Neural progenitor cell (in vitro differentiated cells): Measurements from ENCODE around the gene THSD4. TPM values are rescaled to one million over a fixed set of nuclear protein-coding genes. Genes with fewer than 3 reads are reported as not detected.
A peak's percentile ranks its signal among the peaks of the same experiment; 100 is the strongest.

Experiments used
- DNase-seq: peaks from one replicate; pipeline ENCODE4 v3.0.0-alpha.2; 2016; ENCODE audit warnings: low spot score
- H2AFZ ChIP-seq: fragments of 200-600 bp; sonication (generic); replicated peaks from 2 replicates; pipeline ENCODE4 v1.6.1; 2016; ENCODE audit warnings: antibody characterized with exemption
- H3F3A ChIP-seq: fragments of 200-600 bp; sonication (generic); 2 replicates; pipeline ENCODE4 v1.6.1; 2016; ENCODE audit warnings: antibody characterized with exemption, low read depth
- H3K27ac ChIP-seq: fragments of 200-600 bp; sonication (generic); 2 replicates; pipeline ENCODE4 v1.5.1; 2016; ENCODE audit warnings: mild to moderate bottlenecking
- H3K27me3 ChIP-seq: fragments of 200-600 bp; sonication (generic); 2 replicates; pipeline ENCODE4 v1.6.1; 2016; ENCODE audit warnings: mild to moderate bottlenecking, moderate library complexity
- H3K36me3 ChIP-seq: fragments of 200-600 bp; sonication (generic); 2 replicates; pipeline ENCODE4 v1.5.1; 2016
- H3K4me1 ChIP-seq: fragments of 200-600 bp; sonication (generic); 2 replicates; pipeline ENCODE4 v1.6.1; 2016; ENCODE audit warnings: mixed run types
- H3K4me2 ChIP-seq: fragments of 200-600 bp; sonication (generic); 2 replicates; pipeline ENCODE4 v1.6.1; 2016
- H3K4me3 ChIP-seq: fragments of 200-600 bp; sonication (generic); 2 replicates; pipeline ENCODE4 v1.5.1; 2016
- H3K79me2 ChIP-seq: fragments of 200-600 bp; sonication (generic); 2 replicates; pipeline ENCODE4 v1.6.1; 2016; ENCODE audit warnings: low read depth
- H3K9ac ChIP-seq: fragments of 200-600 bp; sonication (generic); 2 replicates; pipeline ENCODE4 v1.6.1; 2016
- H3K9me3 ChIP-seq: fragments of 200-600 bp; sonication (generic); 2 replicates; pipeline ENCODE4 v1.5.1; 2016; ENCODE audit warnings: low read depth
- H4K20me1 ChIP-seq: fragments of 200-600 bp; sonication (generic); 2 replicates; pipeline ENCODE4 v1.6.1; 2016; ENCODE audit warnings: low read depth
- H3K27ac Mint-ChIP-seq: 3 replicates; pipeline ENCODE4 v1.8.0; 2021; ENCODE audit warnings: mixed read lengths
- H3K27me3 Mint-ChIP-seq: 2 replicates; pipeline ENCODE4 v1.8.0; 2022; ENCODE audit warnings: low read depth, mild to moderate bottlenecking, inconsistent platforms, moderate library complexity, mixed read lengths; ENCODE audit not compliant: insufficient read depth
- H3K36me3 Mint-ChIP-seq: 3 replicates; pipeline ENCODE4 v1.8.0; 2021; ENCODE audit warnings: mixed read lengths
- H3K4me1 Mint-ChIP-seq: 3 replicates; pipeline ENCODE4 v1.8.0; 2021; ENCODE audit warnings: mixed read lengths
- H3K4me3 Mint-ChIP-seq: 3 replicates; pipeline ENCODE4 v1.8.0; 2021; ENCODE audit warnings: mild to moderate bottlenecking, moderate library complexity, mixed read lengths
- H3K9me3 Mint-ChIP-seq: 3 replicates; pipeline ENCODE4 v1.8.0; 2020; ENCODE audit warnings: mixed read lengths
- CTCF ChIP-seq: fragments of 200-600 bp; sonication (generic); IDR thresholded peaks from 2 replicates; pipeline ENCODE4 v1.5.1; 2017; ENCODE audit warnings: antibody characterized with exemption, mild to moderate bottlenecking
- EZH2 ChIP-seq: fragments of 200-600 bp; sonication (generic); IDR thresholded peaks from 2 replicates; pipeline ENCODE4 v1.6.1; 2017; ENCODE audit warnings: antibody characterized with exemption, mild to moderate bottlenecking, moderate library complexity
- EZH2phosphoT487 ChIP-seq: fragments of 200-600 bp; sonication (generic); IDR thresholded peaks from 2 replicates; pipeline ENCODE4 v1.6.1; 2017; ENCODE audit warnings: antibody characterized with exemption
- total RNA-seq: library from RNA; depleted of rRNA; stranded (reverse); fragments of >200 nt; gene quantifications from 2 replicates; pipeline ENCODE4 v1.2.3, GENCODE V29; 2015; ENCODE audit warnings: low replicate concordance

Gene THSD4
- total RNA-seq, 1 donor from 2014 or later: 2.4 TPM

GRCh38 chr15:71597637-71598036, 482.4 kb downstream of the THSD4 start:
- H3K27me3 Mint-ChIP-seq: no peaks in the 10 kb centered on the region
- Histone ChIP-seq H3K79me2 (no peaks in the 10 kb centered on the region), H3K27ac (no peak overlapping the region), H3K27me3 (no peaks in the 10 kb centered on the region), H3F3A (no peaks in the 10 kb centered on the region), H3K4me2 (no peak overlapping the region), H4K20me1 (no peaks in the 10 kb centered on the region), H2AFZ (no peak overlapping the region), H3K36me3 (no peaks in the 10 kb centered on the region), H3K4me1 (peaks cover 18% of the 10 kb centered on the region), H3K4me3 (no peak overlapping the region), H3K9ac (no peak overlapping the region), H3K9me3 (no peaks in the 10 kb centered on the region)
- peaks cover 10% of the 10 kb centered on the region for H3K9me3 Mint-ChIP-seq
- no peak overlapping the region for H3K27ac Mint-ChIP-seq
- DNase-seq: no peak
- peaks cover 17% of the 10 kb centered on the region for H3K4me1 Mint-ChIP-seq
- peaks cover 2% of the 10 kb centered on the region for H3K36me3 Mint-ChIP-seq
- TF ChIP-seq CTCF (no peak), EZH2phosphoT487 (no peak), EZH2 (no peak)
- no peak overlapping the region for H3K4me3 Mint-ChIP-seq

GRCh38 chr15:71598741-71599140, 483.5 kb downstream of the THSD4 start:
- no peak overlapping the region for H3K4me2 ChIP-seq
- TF ChIP-seq EZH2phosphoT487 (no peak), CTCF (no peak), EZH2 (no peak)
- no peaks in the 10 kb centered on the region for H3K9me3 ChIP-seq
- Mint-ChIP-seq H3K27ac (no peak overlapping the region), H3K9me3 (peaks cover 10% of the 10 kb centered on the region), H3K4me3 (no peak overlapping the region), H3K4me1 (peaks cover 17% of the 10 kb centered on the region), H3K36me3 (peaks cover 2% of the 10 kb centered on the region), H3K27me3 (no peaks in the 10 kb centered on the region)
- no peaks in the 10 kb centered on the region for H3K27me3 ChIP-seq
- no peak overlapping the region for H2AFZ ChIP-seq
- H3K4me1 ChIP-seq: peaks cover 18% of the 10 kb centered on the region
- no peaks in the 10 kb centered on the region for H3K36me3 ChIP-seq
- no peak for DNase-seq
- no peaks in the 10 kb centered on the region for H4K20me1 ChIP-seq
- H3F3A ChIP-seq: no peaks in the 10 kb centered on the region
- H3K27ac ChIP-seq: no peak overlapping the region
- H3K79me2 ChIP-seq: no peaks in the 10 kb centered on the region
- H3K4me3 ChIP-seq: no peak overlapping the region
- no peak overlapping the region for H3K9ac ChIP-seq

- no peak overlapping the region for H3K4me3 ChIP-seq
- no peak for DNase-seq
- no peaks in the 10 kb centered on the region for H4K20me1 ChIP-seq
- TF ChIP-seq EZH2 (no peak), EZH2phosphoT487 (no peak)
- H3F3A ChIP-seq: no peaks in the 10 kb centered on the region
- H3K27ac ChIP-seq: no peak overlapping the region
- Mint-ChIP-seq H3K27me3 (no peaks in the 10 kb centered on the region), H3K4me3 (no peak overlapping the region), H3K36me3 (peaks cover under 1% of the 10 kb centered on the region), H3K27ac (peak overlapping the region; percentile 62), H3K4me1 (peaks cover 17% of the 10 kb centered on the region), H3K9me3 (peaks cover 8% of the 10 kb centered on the region)
- H3K4me1 ChIP-seq: peaks cover 18% of the 10 kb centered on the region
- peak overlapping the region; percentile 33 for H3K4me2 ChIP-seq
- H2AFZ ChIP-seq: no peak overlapping the region
- no peak overlapping the region for H3K9ac ChIP-seq
- H3K27me3 ChIP-seq: no peaks in the 10 kb centered on the region
- H3K9me3 ChIP-seq: no peaks in the 10 kb centered on the region
- no peaks in the 10 kb centered on the region for H3K79me2 ChIP-seq
- H3K36me3 ChIP-seq: no peaks in the 10 kb centered on the region
These were observed 484.3 kb downstream of the THSD4 start for GRCh38 chr15:71599418-71600151.

GRCh38 chr15:71600237-71600636, 485.0 kb downstream of the THSD4 start:
- H3K4me1 ChIP-seq: peaks cover 18% of the 10 kb centered on the region
- no peaks in the 10 kb centered on the region for H3F3A ChIP-seq
- H3K36me3 ChIP-seq: no peaks in the 10 kb centered on the region
- peak overlapping the region; percentile 33 for H3K4me2 ChIP-seq
- no peaks in the 10 kb centered on the region for H4K20me1 ChIP-seq
- no peak overlapping the region for H2AFZ ChIP-seq
- H3K9me3 ChIP-seq: no peaks in the 10 kb centered on the region
- H3K4me1 Mint-ChIP-seq: peaks cover 17% of the 10 kb centered on the region
- H3K27ac ChIP-seq: no peak overlapping the region
- no peak overlapping the region for H3K4me3 Mint-ChIP-seq
- no peak for DNase-seq
- H3K9ac ChIP-seq: no peak overlapping the region
- H3K79me2 ChIP-seq: no peaks in the 10 kb centered on the region
- H3K27ac Mint-ChIP-seq: no peak overlapping the region
- no peaks in the 10 kb centered on the region for H3K27me3 Mint-ChIP-seq
- peaks cover 3% of the 10 kb centered on the region for H3K9me3 Mint-ChIP-seq
- TF ChIP-seq EZH2phosphoT487: no peak
- no peak for TF ChIP-seq CTCF
- no peak for TF ChIP-seq EZH2
- no peaks in the 10 kb centered on the region for H3K36me3 Mint-ChIP-seq
- no peaks in the 10 kb centered on the region for H3K27me3 ChIP-seq
- H3K4me3 ChIP-seq: no peak overlapping the region
